K562 (cell line): ENCODE data around the gene PCMTD2. TPM values are rescaled to one million over a fixed set of nuclear protein-coding genes. Genes with fewer than 3 reads are reported as not detected.

Source experiments
- ATAC-seq: fragments of 200-7000 bp; cut with Tn5 transposase; 3 replicates; pipeline ENCODE4 v1.9.1; 2020; ENCODE audit warnings: moderate library complexity
- BruUV-seq: library from RNA; stranded (reverse); fragments of 400-500 nt; replicated peaks from 2 replicates; lab custom pipeline; 2021; lab: Mats Ljungman, UMichigan
- CTCF ChIA-PET: fragments of 300-600 bp; formaldehyde crosslinking; extraction: SDS; loops from one replicate; lab custom pipeline; 2021; ENCODE audit warnings: low intra/inter-chr PET ratio; lab: Yijun Ruan, JAX
- POLR2A ChIA-PET: fragments of 300-600, 350-650 bp; sonication (Branson Sonifier 250); formaldehyde crosslinking; extraction: SDS; loops from one replicate; lab custom pipeline; 2021; ENCODE audit warnings: antibody characterized with exemption, inconsistent platforms; lab: Yijun Ruan, JAX
- DNase-seq, 4 experiments: peaks; one replicate each; pipeline versions ENCODE4 v3.0.0 to v3.0.0-alpha.2; 2011 to 2018; ENCODE audit warnings: low spot score in 3 of 4, mixed read lengths in 3 of 4; ENCODE audit errors: extremely low read depth in 1 of 4
- FAIRE-seq: peaks from 2 replicates; lab custom pipeline; 2011; peaks lifted over from hg19 to GRCh38; lab: Jason Lieb, UNC
- H2AFZ ChIP-seq: 2 replicates; pipeline ENCODE4 v1.6.0; 2011; ENCODE audit warnings: low read depth, low read length, control low read depth, inconsistent platforms
- H3K27ac ChIP-seq: fragments of 200-600 bp; 3 replicates; pipeline ENCODE4 v1.8.0; 2011; ENCODE audit warnings: low read depth, mild to moderate bottlenecking, control low read depth, inconsistent platforms, low read length, moderate library complexity, mixed read lengths; ENCODE audit errors: extremely low read depth
- H3K27me3 ChIP-seq, 2 experiments: fragments of 300-600 bp in 1 of 2; 2 replicates in 1 of 2; 3 replicates in 1 of 2; pipeline versions ENCODE4 v1.6.0 to v1.8.0; 2011; ENCODE audit warnings: inconsistent platforms in 2 of 2, low read length in 2 of 2, mild to moderate bottlenecking in 1 of 2, mixed read lengths in 1 of 2, moderate library complexity in 1 of 2; ENCODE audit not compliant: control insufficient read depth in 2 of 2, insufficient read depth in 2 of 2
- H3K36me3 ChIP-seq: fragments of 300-600 bp; 3 replicates; pipeline ENCODE4 v1.8.0; 2011; ENCODE audit warnings: mild to moderate bottlenecking, low read length, inconsistent platforms; ENCODE audit not compliant: control insufficient read depth, insufficient read depth
- H3K4me1 ChIP-seq, 2 experiments: fragments of 200-600 bp in 1 of 2; replicated peaks in 1 of 2; 2 replicates in 1 of 2; 3 replicates in 1 of 2; pipeline versions ENCODE4 v1.5.1 to v1.8.0; 2011; ENCODE audit warnings: inconsistent platforms in 2 of 2, low read length in 2 of 2, mild to moderate bottlenecking in 1 of 2, mixed read lengths in 1 of 2, moderate library complexity in 1 of 2; ENCODE audit not compliant: control insufficient read depth in 2 of 2, insufficient read depth in 2 of 2
- H3K4me2 ChIP-seq: 2 replicates; pipeline ENCODE4 v1.6.1; 2011; ENCODE audit warnings: low read length, control low read depth, inconsistent platforms, mixed read lengths; ENCODE audit not compliant: insufficient read depth
- H3K4me3 ChIP-seq: fragments of 200-600 bp; sonication (generic), shearing (Covaris generic); 2 replicates; pipeline ENCODE4 v1.5.1; 2016; ENCODE audit warnings: control low read depth, inconsistent platforms
- H3K79me2 ChIP-seq: fragments of 200-600 bp; 3 replicates; pipeline ENCODE4 v1.8.0; 2011; ENCODE audit warnings: low read length, inconsistent platforms; ENCODE audit not compliant: control insufficient read depth, insufficient read depth
- H3K9ac ChIP-seq, 2 experiments: 2 replicates each; pipeline versions ENCODE4 v1.6.0 to v1.6.1; 2011; ENCODE audit warnings: low read depth in 2 of 2, low read length in 2 of 2, control low read depth in 1 of 2, inconsistent platforms in 1 of 2, mild to moderate bottlenecking in 1 of 2, mixed read lengths in 1 of 2; ENCODE audit not compliant: insufficient read depth in 1 of 2
- H3K9me1 ChIP-seq: one replicate; pipeline ENCODE4 v1.6.0; 2011; ENCODE audit warnings: inconsistent platforms, mild to moderate bottlenecking, low read length, moderate library complexity; ENCODE audit not compliant: control insufficient read depth, insufficient read depth
- H3K9me3 ChIP-seq: replicated peaks from 2 replicates; pipeline ENCODE4 v1.5.1; 2011; ENCODE audit warnings: low read depth, low read length, inconsistent platforms; ENCODE audit not compliant: control insufficient read depth, insufficient read depth
- H4K20me1 ChIP-seq: replicated peaks from 2 replicates; pipeline ENCODE4 v1.6.1; 2011; ENCODE audit warnings: low read length, inconsistent platforms, mixed read lengths; ENCODE audit not compliant: control insufficient read depth, insufficient read depth
- ESRRB ChIP-seq: fragments of 250-450 bp; sonication (Bioruptor Pico); IDR thresholded peaks from 2 replicates; pipeline ENCODE4 v1.5.0; 2020; ENCODE audit warnings: mild to moderate bottlenecking, moderate library complexity, borderline replicate concordance
- EWSR1 ChIP-seq: fragments of 450-650 bp; IDR thresholded peaks from 2 replicates; pipeline ENCODE4 v1.6.1; 2018; ENCODE audit warnings: borderline replicate concordance, mild to moderate bottlenecking, low read depth, moderate library complexity; ENCODE audit not compliant: partially characterized antibody
- HNRNPUL1 ChIP-seq: fragments of 200-400 bp; formaldehyde crosslinking; IDR thresholded peaks from 2 replicates; pipeline ENCODE4 v1.6.1; 2017; ENCODE audit warnings: low read length
- KLF1 ChIP-seq: fragments of 450-650 bp; IDR thresholded peaks from 2 replicates; pipeline ENCODE4 v1.6.1; 2016; ENCODE audit warnings: missing genetic modification characterization, missing compliant biosample characterization
- MAZ ChIP-seq, 2 experiments: fragments of 450-650 bp in 1 of 2; sonication (generic) in 1 of 2; formaldehyde crosslinking; IDR thresholded peaks in 1 of 2; conservative IDR thresholded peaks in 1 of 2; 2 replicates each; pipeline versions ENCODE4 v1.4.0 to v1.5.0; 2020; ENCODE audit warnings: mild to moderate bottlenecking in 1 of 2, missing genetic modification reagents in 1 of 2
- ZNF408 ChIP-seq: fragments of 250-450 bp; sonication (Bioruptor Pico); IDR thresholded peaks from 2 replicates; pipeline ENCODE4 v1.4.0; 2020; ENCODE audit warnings: low read depth, mild to moderate bottlenecking, moderate library complexity
- WGBS: fragments of 100-300 bp; shearing (Covaris generic); methylation state at CpG from one replicate; pipeline ENCODE4 v1.1.6; 2016; ENCODE audit warnings: low coverage, mixed read lengths; ENCODE audit not compliant: insufficient coverage; ENCODE audit errors: missing lambda C conversion rate; 5-methylcytosine and 5-hydroxymethylcytosine counted together
- in situ Hi-C: fragments of 300-500 bp; cut with MboI; formaldehyde crosslinking; loops from 4 replicates; pipeline ENCODE4 v1.15.0; 2018; ENCODE audit warnings: inconsistent platforms, mixed read lengths
- intact Hi-C: fragments of 100-400 bp; cut with micrococcal nuclease; formaldehyde crosslinking; loops from 2 replicates; pipeline ENCODE4 v1.14.2; 2022
- polyA plus RNA-seq, 8 experiments: library from polyadenylated mRNA; depleted of rRNA in 4 of 8; stranded (reverse) in 5 of 8; unstranded in 3 of 8; fragments of >200 nt; fragmentation: Nextera tagmentation in 2 of 8; fragmentation: Illumina TruSeq in 1 of 8; extraction: Ambion mirVana in 2 of 8; extraction: Trizol in 1 of 8; gene quantifications; 2 replicates each; pipeline versions ENCODE4 v1.2.1 to v1.2.3, GENCODE V29; 2011 to 2014; ENCODE audit warnings: inconsistent platforms in 1 of 8, missing spikeins in 1 of 8
- total RNA-seq, 7 experiments: library from RNA; depleted of rRNA in 6 of 7; stranded (reverse); fragments of >200 nt in 6 of 7; fragmentation: Illumina TruSeq in 2 of 7; extraction: Trizol in 2 of 7; gene quantifications; 2 replicates each; pipeline versions ENCODE4 v1.2.1 to v1.2.3, GENCODE V29; 2011 to 2021; ENCODE audit warnings: low replicate concordance in 1 of 7
- TF ChIP-seq, protein P1 (sequence below): IDR thresholded peaks from 2 replicates; pipeline ENCODE4 v1.6.1; 2011; ENCODE audit warnings: borderline replicate concordance, low read depth, mild to moderate bottlenecking, moderate library complexity, low read length; ENCODE audit not compliant: insufficient read depth, poor library complexity, severe bottlenecking
- TF ChIP-seq, protein P2 (sequence below): fragments of 450-650 bp; IDR thresholded peaks from 2 replicates; pipeline ENCODE4 v1.6.1; 2016; ENCODE audit warnings: mild to moderate bottlenecking, moderate library complexity

PCMTD2 gene
- total and polyA plus RNA-seq, 9 of the 15 experiments (the other 6 are each of a cell fraction or from before 2014, with no cell fraction given), result 11.3 to 49.3 (median 28.4) TPM

DNA sequence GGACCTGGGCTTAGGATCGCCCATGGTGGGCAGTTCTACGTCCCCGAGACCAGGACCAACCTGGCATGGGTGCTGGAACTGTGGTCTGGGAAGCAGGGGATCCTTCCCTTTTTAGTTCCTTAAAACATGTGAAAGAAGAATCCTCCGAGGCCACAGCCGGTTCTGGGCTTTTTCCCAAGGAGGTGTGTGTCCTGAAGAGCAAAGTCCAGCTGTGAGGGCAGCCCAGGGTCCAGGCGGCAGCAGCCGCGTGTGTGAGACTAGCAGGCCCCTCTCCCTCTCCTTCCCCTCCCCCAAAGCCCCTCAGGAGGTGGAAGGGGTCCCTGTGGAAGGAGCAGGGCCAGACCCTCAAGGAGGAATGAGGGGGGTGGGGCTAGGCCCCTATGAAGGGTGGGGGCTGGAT lies 35.1 kb upstream of the PCMTD2 start:
- H3K9me1 ChIP-seq, result peaks cover 3% of the 10 kb centered on the region
- H3K27ac ChIP-seq, result no peak overlapping the region; the same call in 2 of the 3 replicates
- peaks cover 54 to 75% of the 10 kb centered on the region in 2 experiments; a peak in 4 of 5 replicates for H3K4me1 ChIP-seq
- H2AFZ ChIP-seq, result peak overlapping the region; percentile 36; the same call in 1 of the 2 replicates
- FAIRE-seq, result no peak
- no peak for TF ChIP-seq ESRRB (CRISPR knock-in tag)
- no peak for TF ChIP-seq MAZ (CRISPR knock-in tag; conservative IDR thresholded peaks at IDR 0.05 in 1 of 2, IDR thresholded peaks at IDR 0.05 in 1 of 2)
- TF ChIP-seq, protein P1, sequence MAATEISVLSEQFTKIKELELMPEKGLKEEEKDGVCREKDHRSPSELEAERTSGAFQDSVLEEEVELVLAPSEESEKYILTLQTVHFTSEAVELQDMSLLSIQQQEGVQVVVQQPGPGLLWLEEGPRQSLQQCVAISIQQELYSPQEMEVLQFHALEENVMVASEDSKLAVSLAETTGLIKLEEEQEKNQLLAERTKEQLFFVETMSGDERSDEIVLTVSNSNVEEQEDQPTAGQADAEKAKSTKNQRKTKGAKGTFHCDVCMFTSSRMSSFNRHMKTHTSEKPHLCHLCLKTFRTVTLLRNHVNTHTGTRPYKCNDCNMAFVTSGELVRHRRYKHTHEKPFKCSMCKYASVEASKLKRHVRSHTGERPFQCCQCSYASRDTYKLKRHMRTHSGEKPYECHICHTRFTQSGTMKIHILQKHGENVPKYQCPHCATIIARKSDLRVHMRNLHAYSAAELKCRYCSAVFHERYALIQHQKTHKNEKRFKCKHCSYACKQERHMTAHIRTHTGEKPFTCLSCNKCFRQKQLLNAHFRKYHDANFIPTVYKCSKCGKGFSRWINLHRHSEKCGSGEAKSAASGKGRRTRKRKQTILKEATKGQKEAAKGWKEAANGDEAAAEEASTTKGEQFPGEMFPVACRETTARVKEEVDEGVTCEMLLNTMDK, result no peak
- TF ChIP-seq HNRNPUL1, result no peak
- TF ChIP-seq, protein P2, sequence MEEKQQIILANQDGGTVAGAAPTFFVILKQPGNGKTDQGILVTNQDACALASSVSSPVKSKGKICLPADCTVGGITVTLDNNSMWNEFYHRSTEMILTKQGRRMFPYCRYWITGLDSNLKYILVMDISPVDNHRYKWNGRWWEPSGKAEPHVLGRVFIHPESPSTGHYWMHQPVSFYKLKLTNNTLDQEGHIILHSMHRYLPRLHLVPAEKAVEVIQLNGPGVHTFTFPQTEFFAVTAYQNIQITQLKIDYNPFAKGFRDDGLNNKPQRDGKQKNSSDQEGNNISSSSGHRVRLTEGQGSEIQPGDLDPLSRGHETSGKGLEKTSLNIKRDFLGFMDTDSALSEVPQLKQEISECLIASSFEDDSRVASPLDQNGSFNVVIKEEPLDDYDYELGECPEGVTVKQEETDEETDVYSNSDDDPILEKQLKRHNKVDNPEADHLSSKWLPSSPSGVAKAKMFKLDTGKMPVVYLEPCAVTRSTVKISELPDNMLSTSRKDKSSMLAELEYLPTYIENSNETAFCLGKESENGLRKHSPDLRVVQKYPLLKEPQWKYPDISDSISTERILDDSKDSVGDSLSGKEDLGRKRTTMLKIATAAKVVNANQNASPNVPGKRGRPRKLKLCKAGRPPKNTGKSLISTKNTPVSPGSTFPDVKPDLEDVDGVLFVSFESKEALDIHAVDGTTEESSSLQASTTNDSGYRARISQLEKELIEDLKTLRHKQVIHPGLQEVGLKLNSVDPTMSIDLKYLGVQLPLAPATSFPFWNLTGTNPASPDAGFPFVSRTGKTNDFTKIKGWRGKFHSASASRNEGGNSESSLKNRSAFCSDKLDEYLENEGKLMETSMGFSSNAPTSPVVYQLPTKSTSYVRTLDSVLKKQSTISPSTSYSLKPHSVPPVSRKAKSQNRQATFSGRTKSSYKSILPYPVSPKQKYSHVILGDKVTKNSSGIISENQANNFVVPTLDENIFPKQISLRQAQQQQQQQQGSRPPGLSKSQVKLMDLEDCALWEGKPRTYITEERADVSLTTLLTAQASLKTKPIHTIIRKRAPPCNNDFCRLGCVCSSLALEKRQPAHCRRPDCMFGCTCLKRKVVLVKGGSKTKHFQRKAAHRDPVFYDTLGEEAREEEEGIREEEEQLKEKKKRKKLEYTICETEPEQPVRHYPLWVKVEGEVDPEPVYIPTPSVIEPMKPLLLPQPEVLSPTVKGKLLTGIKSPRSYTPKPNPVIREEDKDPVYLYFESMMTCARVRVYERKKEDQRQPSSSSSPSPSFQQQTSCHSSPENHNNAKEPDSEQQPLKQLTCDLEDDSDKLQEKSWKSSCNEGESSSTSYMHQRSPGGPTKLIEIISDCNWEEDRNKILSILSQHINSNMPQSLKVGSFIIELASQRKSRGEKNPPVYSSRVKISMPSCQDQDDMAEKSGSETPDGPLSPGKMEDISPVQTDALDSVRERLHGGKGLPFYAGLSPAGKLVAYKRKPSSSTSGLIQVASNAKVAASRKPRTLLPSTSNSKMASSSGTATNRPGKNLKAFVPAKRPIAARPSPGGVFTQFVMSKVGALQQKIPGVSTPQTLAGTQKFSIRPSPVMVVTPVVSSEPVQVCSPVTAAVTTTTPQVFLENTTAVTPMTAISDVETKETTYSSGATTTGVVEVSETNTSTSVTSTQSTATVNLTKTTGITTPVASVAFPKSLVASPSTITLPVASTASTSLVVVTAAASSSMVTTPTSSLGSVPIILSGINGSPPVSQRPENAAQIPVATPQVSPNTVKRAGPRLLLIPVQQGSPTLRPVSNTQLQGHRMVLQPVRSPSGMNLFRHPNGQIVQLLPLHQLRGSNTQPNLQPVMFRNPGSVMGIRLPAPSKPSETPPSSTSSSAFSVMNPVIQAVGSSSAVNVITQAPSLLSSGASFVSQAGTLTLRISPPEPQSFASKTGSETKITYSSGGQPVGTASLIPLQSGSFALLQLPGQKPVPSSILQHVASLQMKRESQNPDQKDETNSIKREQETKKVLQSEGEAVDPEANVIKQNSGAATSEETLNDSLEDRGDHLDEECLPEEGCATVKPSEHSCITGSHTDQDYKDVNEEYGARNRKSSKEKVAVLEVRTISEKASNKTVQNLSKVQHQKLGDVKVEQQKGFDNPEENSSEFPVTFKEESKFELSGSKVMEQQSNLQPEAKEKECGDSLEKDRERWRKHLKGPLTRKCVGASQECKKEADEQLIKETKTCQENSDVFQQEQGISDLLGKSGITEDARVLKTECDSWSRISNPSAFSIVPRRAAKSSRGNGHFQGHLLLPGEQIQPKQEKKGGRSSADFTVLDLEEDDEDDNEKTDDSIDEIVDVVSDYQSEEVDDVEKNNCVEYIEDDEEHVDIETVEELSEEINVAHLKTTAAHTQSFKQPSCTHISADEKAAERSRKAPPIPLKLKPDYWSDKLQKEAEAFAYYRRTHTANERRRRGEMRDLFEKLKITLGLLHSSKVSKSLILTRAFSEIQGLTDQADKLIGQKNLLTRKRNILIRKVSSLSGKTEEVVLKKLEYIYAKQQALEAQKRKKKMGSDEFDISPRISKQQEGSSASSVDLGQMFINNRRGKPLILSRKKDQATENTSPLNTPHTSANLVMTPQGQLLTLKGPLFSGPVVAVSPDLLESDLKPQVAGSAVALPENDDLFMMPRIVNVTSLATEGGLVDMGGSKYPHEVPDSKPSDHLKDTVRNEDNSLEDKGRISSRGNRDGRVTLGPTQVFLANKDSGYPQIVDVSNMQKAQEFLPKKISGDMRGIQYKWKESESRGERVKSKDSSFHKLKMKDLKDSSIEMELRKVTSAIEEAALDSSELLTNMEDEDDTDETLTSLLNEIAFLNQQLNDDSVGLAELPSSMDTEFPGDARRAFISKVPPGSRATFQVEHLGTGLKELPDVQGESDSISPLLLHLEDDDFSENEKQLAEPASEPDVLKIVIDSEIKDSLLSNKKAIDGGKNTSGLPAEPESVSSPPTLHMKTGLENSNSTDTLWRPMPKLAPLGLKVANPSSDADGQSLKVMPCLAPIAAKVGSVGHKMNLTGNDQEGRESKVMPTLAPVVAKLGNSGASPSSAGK, result no peak
- TF ChIP-seq KLF1 (tag), result no peak
- TF ChIP-seq EWSR1, result no peak
- no peak for TF ChIP-seq ZNF408
- no peaks in the 10 kb centered on the region for H3K36me3 ChIP-seq
- ChIA-PET POLR2A (no interaction called here), CTCF (no interaction called here)
- in situ Hi-C loops (no loop called here), intact Hi-C loops (no loop called here)
- DNase-seq, result no peak
- 0 out of 2 replicates have a peak overlapping the region, but pooled peaks have one; percentile 4 for H3K4me2 ChIP-seq
- H3K9ac ChIP-seq, result peak overlapping the region in 1 of 2 experiments; percentile 71; a peak in 1 of 4 replicates
- H3K9me3 ChIP-seq, result no peaks in the 10 kb centered on the region
- H4K20me1 ChIP-seq, result no peaks in the 10 kb centered on the region
- no peak for ATAC-seq
- no peaks in the 10 kb centered on the region for H3K79me2 ChIP-seq
- no peak overlapping the region for H3K4me3 ChIP-seq
- peaks cover 0 to 23% of the 10 kb centered on the region in 2 experiments; a peak in 1 of 5 replicates for H3K27me3 ChIP-seq
- WGBS, result no CpG with 5 or more reads among the region's 8 CpGs
- BruUV-seq, result no TSS peak
